Measurements from ENCODE around the gene RCC2.

The RCC2 gene

GRCh38 chr1:17441993-17442357 is 2.5 kb upstream of the RCC2 start:
- peaks cover 11% of the 10 kb centered on the region; the same call in 1 of the 2 replicates for H3K27me3 ChIP-seq (ENCODE audit: low read depth, low read length)

GRCh38 chr1:17441265-17441992 is 2.0 kb upstream of the RCC2 start:
- H2AFZ ChIP-seq (ENCODE audit: low read depth, low read length) = 0 out of 2 replicates have a peak overlapping the region, but pooled peaks have one; percentile 21

More at GRCh38 chr1:17441993-17442357, 2.5 kb upstream of the RCC2 start:
- Histone ChIP-seq H3K27ac (ENCODE audit: low read length) (no peak overlapping the region), H3K79me2 (ENCODE audit: low read length) (peaks cover 25% of the 10 kb centered on the region), H3K4me1 (ENCODE audit: low read length) (peaks cover 22% of the 10 kb centered on the region), H2AFZ (ENCODE audit: low read depth, low read length) (no peak overlapping the region), H3K4me3 (ENCODE audit: low read length) (no peak overlapping the region), H3K4me2 (ENCODE audit: low read length) (peak overlapping the region; percentile 35; the same call in 1 of the 2 replicates), H3K9ac (ENCODE audit: low read length) (no peak overlapping the region), H3K36me3 (replicated peaks; ENCODE audit: low read depth, low read length) (peaks cover 4% of the 10 kb centered on the region), H4K20me1 (ENCODE audit: insufficient read depth, low read length) (peaks cover 4% of the 10 kb centered on the region), H3K9me3 (ENCODE audit: insufficient read depth, low read length) (no peaks in the 10 kb centered on the region)
- TF ChIP-seq EZH2phosphoT487 (IDR thresholded peaks at IDR 0.05; ENCODE audit: low read depth) (no peak), CTCF (IDR thresholded peaks at IDR 0.05; ENCODE audit: low read depth, low read length) (no peak)

GRCh38 chr1:17440827-17441168 is 1.3 kb upstream of the RCC2 start:
- peaks cover 11% of the 10 kb centered on the region for H3K36me3 ChIP-seq (replicated peaks; ENCODE audit: low read depth, low read length)
- peaks cover 16% of the 10 kb centered on the region for H4K20me1 ChIP-seq (ENCODE audit: insufficient read depth, low read length)
- no peak overlapping the region for H3K4me3 ChIP-seq (ENCODE audit: low read length)
- no peak for TF ChIP-seq EZH2phosphoT487 (IDR thresholded peaks at IDR 0.05; ENCODE audit: low read depth)
- no peak for TF ChIP-seq CTCF (IDR thresholded peaks at IDR 0.05; ENCODE audit: low read depth, low read length)
- H3K9ac ChIP-seq (ENCODE audit: low read length) = no peak overlapping the region
- peaks cover 33% of the 10 kb centered on the region for H3K4me1 ChIP-seq (ENCODE audit: low read length)
- H3K9me3 ChIP-seq (ENCODE audit: insufficient read depth, low read length) = no peaks in the 10 kb centered on the region
- peaks cover 11% of the 10 kb centered on the region; the same call in 1 of the 2 replicates for H3K27me3 ChIP-seq (ENCODE audit: low read depth, low read length)
- H2AFZ ChIP-seq (ENCODE audit: low read depth, low read length) = no peak overlapping the region
- H3K4me2 ChIP-seq (ENCODE audit: low read length) = peak overlapping the region; percentile 35
- H3K27ac ChIP-seq (ENCODE audit: low read length) = no peak overlapping the region
- H3K79me2 ChIP-seq (ENCODE audit: low read length) = peaks cover 37% of the 10 kb centered on the region

More at GRCh38 chr1:17441265-17441992, 2.0 kb upstream of the RCC2 start:
- H3K79me2 ChIP-seq (ENCODE audit: low read length) = peaks cover 30% of the 10 kb centered on the region
- H3K4me2 ChIP-seq (ENCODE audit: low read length) = peak overlapping the region; percentile 35
- peaks cover 11% of the 10 kb centered on the region; the same call in 1 of the 2 replicates for H3K27me3 ChIP-seq (ENCODE audit: low read depth, low read length)
- H3K9me3 ChIP-seq (ENCODE audit: insufficient read depth, low read length) = no peaks in the 10 kb centered on the region
- no peak overlapping the region for H3K27ac ChIP-seq (ENCODE audit: low read length)
- H3K9ac ChIP-seq (ENCODE audit: low read length) = peak overlapping the region; percentile 34
- peaks cover 10% of the 10 kb centered on the region for H4K20me1 ChIP-seq (ENCODE audit: insufficient read depth, low read length)
- H3K4me1 ChIP-seq (ENCODE audit: low read length) = peaks cover 26% of the 10 kb centered on the region
- H3K36me3 ChIP-seq (replicated peaks; ENCODE audit: low read depth, low read length) = peaks cover 10% of the 10 kb centered on the region
- TF ChIP-seq CTCF (IDR thresholded peaks at IDR 0.05; ENCODE audit: low read depth, low read length) (no peak), EZH2phosphoT487 (IDR thresholded peaks at IDR 0.05; ENCODE audit: low read depth) (no peak)
- H3K4me3 ChIP-seq (ENCODE audit: low read length) = no peak overlapping the region

- H3K27ac ChIP-seq (ENCODE audit: low read length) = 0 out of 2 replicates have a peak overlapping the region, but pooled peaks have one; percentile 23
Measured at GRCh38 chr1:17440074-17440826, 773 bp upstream of the RCC2 start.

More at GRCh38 chr1:17440074-17440826, 773 bp upstream of the RCC2 start:
- H3K4me3 ChIP-seq (ENCODE audit: low read length) = peak overlapping the region; percentile 89
- H3K4me1 ChIP-seq (ENCODE audit: low read length) = peaks cover 36% of the 10 kb centered on the region
- H3K4me2 ChIP-seq (ENCODE audit: low read length) = peak overlapping the region; percentile 94
- peaks cover 21% of the 10 kb centered on the region for H4K20me1 ChIP-seq (ENCODE audit: insufficient read depth, low read length)
- peaks cover 42% of the 10 kb centered on the region for H3K79me2 ChIP-seq (ENCODE audit: low read length)
- H3K36me3 ChIP-seq (replicated peaks; ENCODE audit: low read depth, low read length) = peaks cover 13% of the 10 kb centered on the region
- peaks cover 11% of the 10 kb centered on the region; the same call in 1 of the 2 replicates for H3K27me3 ChIP-seq (ENCODE audit: low read depth, low read length)
- TF ChIP-seq CTCF (IDR thresholded peaks at IDR 0.05; ENCODE audit: low read depth, low read length) (no peak), EZH2phosphoT487 (IDR thresholded peaks at IDR 0.05; ENCODE audit: low read depth) (no peak)
- H3K9ac ChIP-seq (ENCODE audit: low read length) = peak overlapping the region; percentile 83
- H3K9me3 ChIP-seq (ENCODE audit: insufficient read depth, low read length) = no peaks in the 10 kb centered on the region
- peak overlapping the region; percentile 93 for H2AFZ ChIP-seq (ENCODE audit: low read depth, low read length)
